Naive B cell (primary cell): Measurements from ENCODE around the gene AMPD2. TPM values are rescaled to one million over a fixed set of nuclear protein-coding genes. Genes with fewer than 3 reads are reported as not detected.
"Not testable (repeated sequence)": the region's sequence is repeated elsewhere in the genome, so short reads cannot be mapped to it uniquely, and the experiment has no call there.

ENCODE experiments used
- ATAC-seq, 2 donors: fragments of 150-1000 bp; cut with Tn5 transposase; 2 replicates each; pipeline ENCODE4 v1.10.0; 2021; ENCODE audit warnings: low read depth in 2 of 2, mild to moderate bottlenecking in 2 of 2, moderate library complexity in 2 of 2
- DNase-seq: peaks from one replicate; pipeline ENCODE4 v3.0.0; 2022
- H3K27ac Mint-ChIP-seq, 6 donors: one replicate each; pipeline ENCODE4 v1.8.0; 2020 to 2022; ENCODE audit warnings: mild to moderate bottlenecking in 6 of 6, mixed read lengths in 6 of 6, moderate library complexity in 5 of 6, inconsistent platforms in 2 of 6
- H3K27me3 Mint-ChIP-seq, 3 donors: one replicate each; pipeline ENCODE4 v1.8.0; 2021 to 2022; ENCODE audit warnings: mixed read lengths in 3 of 3, mild to moderate bottlenecking in 1 of 3
- H3K36me3 Mint-ChIP-seq, 2 donors: one replicate each; pipeline ENCODE4 v1.8.0; 2020 to 2022; ENCODE audit warnings: mixed read lengths in 2 of 2, inconsistent platforms in 1 of 2, mild to moderate bottlenecking in 1 of 2
- H3K4me1 Mint-ChIP-seq, 3 donors: one replicate each; pipeline ENCODE4 v1.8.0; 2020 to 2022; ENCODE audit warnings: mixed read lengths in 3 of 3, inconsistent platforms in 1 of 3, mild to moderate bottlenecking in 1 of 3, moderate library complexity in 1 of 3
- H3K4me3 Mint-ChIP-seq, 8 donors: one replicate each; pipeline ENCODE4 v1.8.0; 2020 to 2022; ENCODE audit warnings: mild to moderate bottlenecking in 8 of 8, mixed read lengths in 8 of 8, moderate library complexity in 8 of 8, inconsistent platforms in 2 of 8
- H3K9me3 Mint-ChIP-seq, 7 donors: one replicate each; pipeline ENCODE4 v1.8.0; 2020 to 2022; ENCODE audit warnings: mixed read lengths in 7 of 7, mild to moderate bottlenecking in 5 of 7, inconsistent platforms in 2 of 7, moderate library complexity in 1 of 7
- polyA plus RNA-seq, 6 donors: library from polyadenylated mRNA; unstranded; fragments of 300-500 nt; fragmentation: Illumina TruSeq; gene quantifications; one replicate each; pipeline ENCODE4 v1.2.3, GENCODE V29; 2021; ENCODE audit warnings: low read depth in 6 of 6

AMPD2 gene
- polyA plus RNA-seq, 6 donors from 2014 or later = 14.3 to 34.9 (median 25.6) TPM

DNA sequence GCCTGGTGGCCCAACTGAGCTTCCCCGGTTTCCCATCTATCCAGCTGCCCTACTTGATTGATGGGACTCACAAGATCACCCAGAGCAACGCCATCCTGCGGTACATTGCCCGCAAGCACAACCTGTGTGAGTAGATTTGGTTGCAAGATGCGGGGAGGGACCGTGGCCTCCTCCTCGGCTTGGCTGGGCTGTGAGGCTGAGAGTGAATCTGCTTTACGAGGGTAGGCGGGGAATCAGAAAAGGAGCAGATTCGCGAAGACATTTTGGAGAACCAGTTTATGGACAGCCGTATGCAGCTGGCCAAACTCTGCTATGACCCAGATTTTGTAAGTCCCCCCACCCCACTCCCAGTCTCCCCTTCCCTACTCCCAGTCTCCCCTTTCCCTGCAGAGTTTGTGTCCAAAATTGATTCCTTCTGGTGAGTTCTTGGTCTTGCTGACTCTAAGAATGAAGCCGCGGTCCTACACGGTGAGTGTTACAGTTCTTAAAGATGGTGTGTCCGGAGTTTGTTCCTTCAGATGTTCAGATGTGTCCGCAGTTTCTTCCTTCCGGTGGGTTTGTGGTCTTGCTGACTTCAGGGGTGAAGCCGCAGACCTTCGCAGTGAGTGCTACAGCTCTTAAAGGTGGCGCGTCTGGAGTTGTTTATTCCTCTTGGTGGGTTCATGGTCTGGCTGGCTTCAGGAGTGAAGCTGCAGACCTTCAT is 49.8 kb downstream of the AMPD2 start:
- peaks cover 14 to 22% (median 18%) of the 10 kb centered on the region in 3 donors for H3K4me1 Mint-ChIP-seq
- H3K27me3 Mint-ChIP-seq = no peaks in the 10 kb centered on the region
- peak overlapping the region in 2 of 6 donors; percentile 27 to 94 for H3K27ac Mint-ChIP-seq
- H3K36me3 Mint-ChIP-seq = no peaks in the 10 kb centered on the region
- ATAC-seq = no peak
- no peak for DNase-seq
- H3K9me3 Mint-ChIP-seq = peaks cover 0 to 3% (median 0%) of the 10 kb centered on the region in 7 donors
- H3K4me3 Mint-ChIP-seq = peak overlapping the region; percentile 10 to 85 (median 66)

GRCh38 chr1:109669949-109670302 is 50.3 kb downstream of the AMPD2 start:
- H3K27me3 Mint-ChIP-seq, DNase-seq, H3K9me3 Mint-ChIP-seq, H3K36me3 Mint-ChIP-seq, ATAC-seq: not testable (repeated sequence)
- Mint-ChIP-seq H3K4me3 (peak overlapping the region in 7 of 8 donors; percentile 51 to 85 (median 69)), H3K27ac (peak overlapping the region in 3 of 6 donors; percentile 27 to 94 (median 32)), H3K4me1 (peaks cover 14 to 22% (median 18%) of the 10 kb centered on the region in 3 donors)

DNA sequence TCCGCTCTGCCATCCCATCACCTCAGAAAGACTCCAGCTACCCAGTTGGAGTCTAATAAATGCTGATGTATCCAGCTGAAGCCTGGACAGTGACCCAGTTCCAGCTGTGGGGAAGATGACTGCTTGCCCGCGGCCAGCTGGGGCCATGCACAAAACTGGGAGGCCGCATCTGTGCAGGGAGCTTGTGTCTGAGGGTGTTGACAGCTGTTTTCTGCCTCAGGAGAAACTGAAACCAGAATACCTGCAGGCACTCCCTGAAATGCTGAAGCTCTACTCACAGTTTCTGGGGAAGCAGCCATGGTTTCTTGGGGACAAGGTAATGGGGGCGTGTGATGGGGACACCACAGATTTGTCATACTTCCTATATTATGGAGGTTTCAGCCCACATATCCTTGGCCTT is 51.4 kb downstream of the AMPD2 start:
- no peak for DNase-seq
- Mint-ChIP-seq H3K4me3 (peak overlapping the region in 1 of 8 donors; percentile 15), H3K9me3 (peaks cover 0 to 3% (median 0%) of the 10 kb centered on the region in 7 donors), H3K4me1 (peaks cover 14 to 22% (median 18%) of the 10 kb centered on the region in 3 donors), H3K36me3 (no peaks in the 10 kb centered on the region), H3K27ac (no peak overlapping the region), H3K27me3 (no peaks in the 10 kb centered on the region)
- no peak for ATAC-seq

DNA sequence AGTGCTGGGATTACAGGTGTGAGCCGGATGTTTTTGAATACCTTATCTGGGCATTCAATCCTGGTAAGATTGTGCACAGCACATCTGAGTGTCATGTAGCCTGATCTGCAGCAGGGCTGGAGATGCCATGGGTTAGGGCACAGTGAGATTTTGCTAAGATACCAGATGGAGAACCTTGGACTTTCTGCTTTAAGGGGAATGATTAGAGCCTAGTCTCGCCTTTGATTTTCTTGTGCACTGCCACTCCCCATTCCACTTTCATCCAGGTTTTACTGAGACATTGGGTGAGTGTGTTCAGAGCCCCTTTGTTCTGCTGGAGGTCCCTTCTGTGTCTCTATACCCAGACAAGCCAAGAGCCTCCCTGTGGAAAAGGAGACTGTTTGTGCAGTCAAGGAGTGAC is 54.2 kb downstream of the AMPD2 start:
- H3K36me3 Mint-ChIP-seq, H3K4me3 Mint-ChIP-seq, H3K27me3 Mint-ChIP-seq, H3K27ac Mint-ChIP-seq, DNase-seq, H3K4me1 Mint-ChIP-seq, H3K9me3 Mint-ChIP-seq, ATAC-seq: not testable (repeated sequence)

DNA sequence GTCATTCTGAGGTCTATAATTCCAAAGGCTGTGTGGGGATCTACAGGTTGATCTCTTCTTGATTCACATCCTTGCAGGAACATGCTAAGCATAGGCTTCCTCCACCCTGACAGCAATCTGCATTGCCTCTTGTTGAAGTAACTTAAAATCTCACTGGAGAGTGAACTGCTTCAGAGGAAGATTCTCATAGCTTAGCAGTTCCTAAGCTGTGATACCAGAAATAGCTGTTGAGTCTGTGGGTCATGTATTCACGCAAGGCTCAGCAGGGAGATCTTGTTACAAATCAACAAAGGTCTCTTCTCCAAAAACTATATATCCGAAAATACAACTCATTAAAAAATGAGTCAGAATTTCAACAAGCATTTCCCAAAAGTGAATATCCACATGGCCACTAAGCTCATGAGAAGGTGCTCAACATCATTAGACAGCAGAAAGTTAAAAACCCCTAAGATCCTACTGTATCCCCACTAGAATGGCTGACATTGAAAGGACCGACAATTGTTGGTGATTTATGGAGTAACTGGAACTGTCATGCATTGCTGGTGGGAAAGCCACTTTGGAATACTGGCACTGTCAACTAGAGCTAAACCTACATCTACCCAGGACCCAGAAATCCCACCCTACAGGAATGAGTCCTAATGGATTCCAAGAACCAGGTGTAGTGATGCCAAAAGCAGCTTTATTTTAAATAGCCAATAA is 57.2 kb downstream of the AMPD2 start:
- not testable (repeated sequence) for H3K36me3 Mint-ChIP-seq, DNase-seq, H3K9me3 Mint-ChIP-seq, H3K4me1 Mint-ChIP-seq, ATAC-seq, H3K4me3 Mint-ChIP-seq, H3K27me3 Mint-ChIP-seq
- H3K27ac Mint-ChIP-seq = peak overlapping the region in 1 of 6 donors; percentile 63

DNA sequence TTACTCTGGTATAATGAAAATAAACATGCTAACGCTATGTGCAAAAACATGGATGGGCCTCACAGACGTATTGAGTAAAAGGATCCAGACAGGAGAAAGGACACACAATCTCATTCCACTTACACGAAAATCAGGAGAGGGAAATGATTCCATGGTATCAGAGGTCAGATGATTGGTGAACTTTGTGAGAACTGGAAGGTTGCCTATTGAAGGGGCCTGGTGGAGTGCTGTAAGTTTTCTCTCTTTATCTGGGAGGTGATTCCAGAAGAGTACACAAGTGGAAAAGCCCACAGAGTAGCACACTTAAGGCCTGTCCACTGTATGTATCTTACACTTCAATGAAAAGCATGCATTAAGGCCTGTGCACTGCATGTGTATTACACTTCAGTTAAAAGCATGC is 57.8 kb downstream of the AMPD2 start:
- no peak for ATAC-seq
- no peaks in the 10 kb centered on the region for H3K9me3 Mint-ChIP-seq
- H3K4me3 Mint-ChIP-seq = peak overlapping the region in 1 of 8 donors; percentile 42
- no peaks in the 10 kb centered on the region for H3K27me3 Mint-ChIP-seq
- no peaks in the 10 kb centered on the region for H3K4me1 Mint-ChIP-seq
- DNase-seq = no peak
- H3K36me3 Mint-ChIP-seq = no peaks in the 10 kb centered on the region
- H3K27ac Mint-ChIP-seq = peak overlapping the region in 1 of 6 donors; percentile 63

GRCh38 chr1:109678637-109679036 is 59.0 kb downstream of the AMPD2 start:
- not testable (repeated sequence) for H3K27me3 Mint-ChIP-seq, H3K27ac Mint-ChIP-seq, ATAC-seq, H3K36me3 Mint-ChIP-seq, H3K4me3 Mint-ChIP-seq, H3K4me1 Mint-ChIP-seq, DNase-seq, H3K9me3 Mint-ChIP-seq

Other genes with a start within 250 kb of the AMPD2 start
- gene SORT1, start 221.9 kb upstream of the AMPD2 start, polyA plus RNA-seq = 1 to 10 TPM in 1 of 6 donors, under 1 TPM in 3, not detected in 2; 0.16 to 1.3 (median 0.34) TPM
- 10 to 100 TPM; 35.5 to 57.3 (median 51.0) TPM for gene PSMA5, start 193.4 kb upstream of the AMPD2 start, polyA plus RNA-seq
- not detected for gene SYPL2, start 153.3 kb upstream of the AMPD2 start, polyA plus RNA-seq
- 1 to 10 TPM; 3.0 to 9.2 (median 5.2) TPM for gene ATXN7L2, start 135.9 kb upstream of the AMPD2 start, polyA plus RNA-seq
- 10 to 100 TPM in 5 of 6 donors, 1 to 10 TPM in 1; 9.3 to 13.2 (median 10.8) TPM for gene CYB561D1, start 125.7 kb upstream of the AMPD2 start, polyA plus RNA-seq
- gene AMIGO1, start 110.1 kb upstream of the AMPD2 start, polyA plus RNA-seq = 1 to 10 TPM in 3 of 6 donors, under 1 TPM in 2, not detected in 1; 0.37 to 1.8 (median 1.0) TPM
- under 1 TPM in 1 of 6 donors, not detected in 5; 0.09 TPM for gene GPR61, start 80.0 kb upstream of the AMPD2 start, polyA plus RNA-seq
- 10 to 100 TPM in 1 of 6 donors, 1 to 10 TPM in 5; 7.6 to 13.9 (median 8.9) TPM for gene GNAI3, start 71.2 kb upstream of the AMPD2 start, polyA plus RNA-seq
- gene GNAT2, start 221 bp upstream of the AMPD2 start, polyA plus RNA-seq = not detected
- gene GSTM4, start 36.3 kb downstream of the AMPD2 start, polyA plus RNA-seq = 10 to 100 TPM; 10.6 to 24.4 (median 16.7) TPM
- gene GSTM2, start 48.2 kb downstream of the AMPD2 start, polyA plus RNA-seq = 10 to 100 TPM in 2 of 6 donors, 1 to 10 TPM in 4; 3.9 to 14.5 (median 5.7) TPM
- gene GSTM1, start 68.0 kb downstream of the AMPD2 start, polyA plus RNA-seq = 10 to 100 TPM in 4 of 6 donors, not detected in 2; 36.6 to 90.7 (median 46.5) TPM
- under 1 TPM in 1 of 6 donors, not detected in 5; 0.93 TPM for gene GSTM5, start 92.4 kb downstream of the AMPD2 start, polyA plus RNA-seq
- 1 to 10 TPM in 4 of 6 donors, under 1 TPM in 1, not detected in 1; 0.14 to 8.0 (median 2.1) TPM for gene GSTM3, start 121.2 kb downstream of the AMPD2 start, polyA plus RNA-seq
- gene EPS8L3, start 144.1 kb downstream of the AMPD2 start, polyA plus RNA-seq = not detected